Measurements from ENCODE around the gene PGM1.

The PGM1 gene

GRCh38 chr1:63600248-63600647 lies 7.0 kb downstream of the PGM1 start:
- no peak overlapping the region for H3K4me3 ChIP-seq (replicated peaks; ENCODE audit: low read depth, low read length)
- no peak for DNase-seq (ENCODE audit: low read depth)
- no peak for TF ChIP-seq CTCF (IDR thresholded peaks at IDR 0.05; ENCODE audit: low read length, missing control alignments)

DNA sequence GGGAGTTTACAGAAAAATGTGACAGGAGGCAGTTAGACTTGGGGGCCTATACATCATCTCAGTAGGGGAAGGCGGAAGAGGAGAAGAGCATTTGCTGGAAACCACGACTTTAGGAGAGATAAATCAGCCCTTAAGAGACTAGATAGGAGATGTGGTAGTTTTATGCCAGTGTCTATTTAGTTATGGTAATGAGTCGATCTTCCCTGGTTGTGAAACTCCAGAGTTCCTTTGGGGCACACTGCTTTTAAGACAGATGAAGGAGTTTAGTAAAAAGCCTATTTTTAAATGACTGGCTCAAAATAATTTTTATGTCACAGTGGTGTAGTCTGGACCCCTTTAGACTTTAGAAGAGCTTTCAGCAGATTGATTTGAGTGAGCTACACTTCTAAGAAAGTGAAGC lies 7.8 kb downstream of the PGM1 start:
- no peak for TF ChIP-seq CTCF (IDR thresholded peaks at IDR 0.05; ENCODE audit: low read length, missing control alignments)
- H3K4me3 ChIP-seq (replicated peaks; ENCODE audit: low read depth, low read length) = no peak overlapping the region
- DNase-seq (ENCODE audit: low read depth) = no peak

DNA sequence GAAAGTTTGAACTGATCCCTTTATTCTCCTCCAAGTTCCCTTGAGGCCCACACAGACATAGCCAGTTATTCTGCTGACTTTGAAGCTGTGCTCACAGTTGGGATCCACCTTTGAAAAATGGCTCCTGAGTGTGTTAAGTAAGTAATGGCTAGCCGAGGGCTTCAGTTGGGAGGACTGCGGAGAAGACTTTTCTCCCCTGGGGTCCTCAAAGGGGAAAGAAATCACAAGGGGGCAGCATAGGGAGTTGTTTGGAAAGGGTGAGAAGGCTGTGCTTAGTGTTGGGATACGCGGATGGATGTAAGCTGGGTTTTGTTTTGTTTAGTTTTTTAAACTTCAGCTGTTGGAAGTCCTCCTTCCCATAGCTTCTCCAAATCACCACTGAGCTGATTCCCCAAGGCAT lies 8.3 kb downstream of the PGM1 start:
- no peak for TF ChIP-seq CTCF (IDR thresholded peaks at IDR 0.05; ENCODE audit: low read length, missing control alignments)
- DNase-seq (ENCODE audit: low read depth) = no peak
- no peak overlapping the region for H3K4me3 ChIP-seq (replicated peaks; ENCODE audit: low read depth, low read length)

DNA sequence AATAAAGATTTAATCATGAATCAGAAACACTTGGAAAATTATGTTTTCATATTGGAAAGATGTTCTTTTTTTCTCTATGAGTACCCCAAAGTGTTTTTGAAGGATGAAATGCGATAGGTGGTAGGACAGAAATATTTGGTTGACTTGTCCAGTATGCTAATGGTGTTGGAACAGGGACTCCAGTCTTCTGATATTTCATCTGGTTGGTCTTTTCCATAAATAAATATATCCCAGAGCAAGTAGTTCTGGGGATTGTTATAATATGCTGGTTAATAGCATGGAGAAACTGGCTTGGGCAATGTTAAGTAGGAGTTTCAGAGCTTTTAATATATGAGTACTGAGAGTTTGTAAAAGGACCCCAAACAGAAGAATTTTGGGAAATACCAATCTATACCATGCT lies 8.7 kb downstream of the PGM1 start:
- no peak for TF ChIP-seq CTCF (IDR thresholded peaks at IDR 0.05; ENCODE audit: low read length, missing control alignments)
- DNase-seq (ENCODE audit: low read depth) = no peak
- H3K4me3 ChIP-seq (replicated peaks; ENCODE audit: low read depth, low read length) = no peak overlapping the region

- no peak for DNase-seq (ENCODE audit: low read depth)
- TF ChIP-seq CTCF (IDR thresholded peaks at IDR 0.05; ENCODE audit: low read length, missing control alignments) = no peak
Observed at GRCh38 chr1:63602629-63603028, 9.4 kb downstream of the PGM1 start.

GRCh38 chr1:63603810-63604209 lies 10.6 kb downstream of the PGM1 start:
- TF ChIP-seq CTCF (IDR thresholded peaks at IDR 0.05; ENCODE audit: low read length, missing control alignments) = no peak

More at GRCh38 chr1:63602629-63603028, 9.4 kb downstream of the PGM1 start:
- H3K4me3 ChIP-seq (replicated peaks; ENCODE audit: low read depth, low read length) = no peak overlapping the region

DNA sequence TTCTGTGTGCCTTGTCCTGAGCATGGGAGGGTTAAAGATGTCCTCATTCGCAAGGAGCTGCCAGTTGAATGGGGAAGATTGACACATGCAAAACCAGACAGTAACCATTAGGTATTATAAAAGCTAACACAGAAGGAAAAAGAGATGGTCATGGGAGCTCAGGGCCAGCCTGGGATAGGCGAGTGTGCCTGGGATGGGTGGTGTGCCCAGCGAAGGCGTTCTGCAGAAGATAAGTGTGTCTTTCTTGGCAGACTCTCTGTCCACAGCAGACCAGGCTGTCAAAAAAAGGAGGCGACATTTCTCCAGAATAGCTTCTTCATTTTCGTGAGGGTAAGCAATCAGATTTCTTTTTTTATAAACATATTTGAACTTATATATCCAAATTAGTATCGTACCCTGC lies 14.1 kb downstream of the PGM1 start:
- no peak overlapping the region for H3K4me3 ChIP-seq (replicated peaks; ENCODE audit: low read depth, low read length)
- DNase-seq (ENCODE audit: low read depth) = no peak
- no peak for TF ChIP-seq CTCF (IDR thresholded peaks at IDR 0.05; ENCODE audit: low read length, missing control alignments)

More at GRCh38 chr1:63603810-63604209, 10.6 kb downstream of the PGM1 start:
- no peak for DNase-seq (ENCODE audit: low read depth)
- H3K4me3 ChIP-seq (replicated peaks; ENCODE audit: low read depth, low read length) = no peak overlapping the region
